ENCODE results near the gene GPATCH11.

- TF ChIP-seq EZH2 (IDR thresholded peaks at IDR 0.05; ENCODE audit: low read depth) (no peak), CTCF (conservative IDR thresholded peaks at IDR 0.05) (no peak)
Observed at GRCh38 chr2:37119157-37119556, 34.8 kb downstream of the GPATCH11 start.
